Activated CD8-positive, alpha-beta memory T cell treated with anti-CD3 and anti-CD28 coated beads, Interleukin-2, amount 10 ng/mL, durations not matched to agents 7 days and 5 days (primary cell): ENCODE measurements around the gene PCDH9. TPM values are rescaled to one million over a fixed set of nuclear protein-coding genes. Genes with fewer than 3 reads are reported as not detected.
"Not testable (repeated sequence)": the region's sequence is repeated elsewhere in the genome, so short reads cannot be mapped to it uniquely, and the experiment has no call there.

ENCODE experiments used
- ATAC-seq: fragments of 150-1000 bp; cut with Tn5 transposase; one replicate; pipeline ENCODE4 v1.10.0; 2021; ENCODE audit warnings: moderate library complexity
- CTCF ChIA-PET: fragments of 350-600 bp; sonication (Branson Sonifier 250); formaldehyde crosslinking; loops from one replicate; lab custom pipeline; 2021; ENCODE audit warnings: antibody characterized with exemption; lab: Charles Lee
- DNase-seq: peaks from one replicate; pipeline ENCODE4 v3.0.0-alpha.2; 2020
- H3K27ac Mint-ChIP-seq: one replicate; pipeline ENCODE4 v1.8.0; 2021; ENCODE audit warnings: mild to moderate bottlenecking, mixed read lengths
- H3K27me3 Mint-ChIP-seq: one replicate; pipeline ENCODE4 v1.8.0; 2021; ENCODE audit warnings: mixed read lengths
- H3K36me3 Mint-ChIP-seq: one replicate; pipeline ENCODE4 v1.8.0; 2021; ENCODE audit warnings: mild to moderate bottlenecking, mixed read lengths
- H3K4me1 Mint-ChIP-seq: one replicate; pipeline ENCODE4 v1.8.0; 2021; ENCODE audit warnings: mixed read lengths
- H3K4me3 Mint-ChIP-seq: one replicate; pipeline ENCODE4 v1.8.0; 2021; ENCODE audit warnings: mild to moderate bottlenecking, moderate library complexity, mixed read lengths
- H3K9me3 Mint-ChIP-seq: one replicate; pipeline ENCODE4 v1.8.0; 2022; ENCODE audit warnings: low read depth, mixed read lengths
- total RNA-seq, 2 experiments: library from RNA; stranded (reverse); gene quantifications; one replicate each; pipeline ENCODE4 v1.2.3, GENCODE V29; 2021

PCDH9 gene
- total RNA-seq, 2 experiments from 2014 or later, result 0.14 to 0.15 TPM

DNA sequence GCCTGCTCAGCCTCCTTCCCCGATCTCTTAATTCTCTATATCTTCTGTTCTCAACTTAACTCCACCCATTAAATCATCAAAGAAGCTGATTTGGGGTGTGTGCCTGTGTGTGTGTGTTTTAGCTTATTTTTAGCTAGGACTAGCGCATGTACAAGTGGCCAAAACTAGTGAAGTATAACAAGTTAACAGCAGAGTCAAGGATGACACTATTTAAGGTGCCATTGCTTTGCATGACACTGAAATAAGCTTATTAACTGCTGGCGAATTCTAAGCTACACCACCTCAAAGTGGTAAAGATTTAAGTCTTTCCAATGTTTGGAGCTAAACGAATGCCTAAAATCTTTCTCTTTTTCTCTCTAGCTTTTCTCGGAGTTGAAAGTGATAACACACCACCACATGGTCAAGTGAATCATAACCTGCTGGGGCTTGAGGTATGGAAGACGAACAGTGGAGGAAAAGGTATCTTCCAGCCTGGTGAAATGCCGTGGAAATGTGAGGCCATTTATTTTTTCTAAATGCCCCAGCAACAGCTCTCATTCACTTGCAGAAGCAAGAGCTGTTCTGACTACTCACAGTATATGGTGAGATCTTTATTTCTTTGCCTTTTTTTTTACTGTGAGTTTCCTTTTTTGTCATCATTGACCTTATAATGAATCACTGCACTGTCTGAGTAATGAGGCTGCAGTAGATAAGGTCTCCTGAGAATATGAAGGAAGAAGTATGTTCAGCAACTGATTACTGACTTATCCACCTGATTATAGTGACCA is 570.3 kb downstream of the PCDH9 start:
- CTCF ChIA-PET, result no interaction called here
- no peak for DNase-seq
- H3K4me1 Mint-ChIP-seq, result no peaks in the 10 kb centered on the region
- H3K4me3 Mint-ChIP-seq, result no peak overlapping the region
- H3K9me3 Mint-ChIP-seq, result peaks cover 4% of the 10 kb centered on the region
- no peak overlapping the region for H3K27ac Mint-ChIP-seq
- no peak for ATAC-seq
- no peaks in the 10 kb centered on the region for H3K27me3 Mint-ChIP-seq
- H3K36me3 Mint-ChIP-seq, result no peaks in the 10 kb centered on the region

DNA sequence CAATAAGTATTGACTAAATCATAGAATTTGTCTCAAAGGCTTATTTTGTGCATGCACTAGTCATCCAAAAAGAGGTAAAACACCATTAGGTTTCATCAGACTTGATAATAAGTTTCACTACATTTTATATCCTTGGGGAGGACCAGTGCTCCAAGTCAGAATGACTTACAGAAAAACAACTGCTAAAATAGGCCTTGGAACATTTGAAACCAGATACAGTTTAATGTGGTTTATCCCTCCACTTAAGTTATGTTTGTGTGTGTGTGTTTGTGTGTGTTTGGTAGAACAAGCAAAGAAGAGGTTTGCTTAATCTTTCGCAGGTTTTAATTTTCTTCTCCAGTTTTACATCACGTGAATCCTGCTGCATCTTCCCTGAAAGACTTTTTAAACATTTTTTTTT is 570.9 kb downstream of the PCDH9 start:
- CTCF ChIA-PET, result no interaction called here
- no peak overlapping the region for H3K4me3 Mint-ChIP-seq
- peaks cover 4% of the 10 kb centered on the region for H3K9me3 Mint-ChIP-seq
- DNase-seq, result no peak
- no peaks in the 10 kb centered on the region for H3K27me3 Mint-ChIP-seq
- H3K4me1 Mint-ChIP-seq, result no peaks in the 10 kb centered on the region
- H3K36me3 Mint-ChIP-seq, result no peaks in the 10 kb centered on the region
- H3K27ac Mint-ChIP-seq, result no peak overlapping the region
- ATAC-seq, result no peak

GRCh38 chr13:66657165-66657881 is 572.8 kb downstream of the PCDH9 start:
- H3K27me3 Mint-ChIP-seq, result no peaks in the 10 kb centered on the region
- no peak for DNase-seq
- no peaks in the 10 kb centered on the region for H3K36me3 Mint-ChIP-seq
- no peak overlapping the region for H3K27ac Mint-ChIP-seq
- CTCF ChIA-PET, result no interaction called here
- H3K4me3 Mint-ChIP-seq, result no peak overlapping the region
- H3K9me3 Mint-ChIP-seq, result peaks cover 2% of the 10 kb centered on the region
- H3K4me1 Mint-ChIP-seq, result no peaks in the 10 kb centered on the region
- no peak for ATAC-seq

DNA sequence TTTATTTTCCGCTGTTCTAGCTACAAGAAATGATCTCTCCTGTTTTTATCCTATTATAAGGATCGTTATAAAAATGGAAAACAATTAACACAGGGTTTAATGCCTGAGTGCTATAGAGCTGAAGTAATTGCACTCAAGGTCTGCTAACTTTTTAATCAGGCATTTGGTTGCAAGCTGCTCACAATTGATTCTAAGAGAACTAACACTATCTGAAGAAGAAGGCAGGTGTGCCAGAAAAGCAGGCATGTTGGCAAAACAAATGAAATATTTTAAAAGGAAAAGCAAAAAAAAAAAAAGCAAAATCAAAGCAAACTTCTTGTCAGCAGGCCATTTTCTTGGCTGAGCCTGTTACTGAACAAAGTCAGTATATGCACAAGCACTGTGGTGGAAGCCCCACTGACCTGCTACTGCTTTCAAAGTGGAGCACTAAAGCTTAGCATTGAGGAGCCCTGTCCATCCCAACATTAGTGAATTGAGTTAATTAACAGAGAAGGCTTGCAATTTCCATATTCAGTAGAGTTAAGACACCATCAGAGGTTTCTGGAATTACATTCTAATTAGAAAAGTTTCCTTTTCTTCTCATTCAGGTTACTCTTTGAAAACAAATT is 574.2 kb downstream of the PCDH9 start:
- Mint-ChIP-seq H3K4me3 (no peak overlapping the region), H3K36me3 (no peaks in the 10 kb centered on the region), H3K4me1 (no peaks in the 10 kb centered on the region), H3K27ac (no peak overlapping the region), H3K9me3 (peaks cover 3% of the 10 kb centered on the region), H3K27me3 (no peaks in the 10 kb centered on the region)
- ATAC-seq (no peak), DNase-seq (no peak)
- CTCF ChIA-PET, result no interaction called here

DNA sequence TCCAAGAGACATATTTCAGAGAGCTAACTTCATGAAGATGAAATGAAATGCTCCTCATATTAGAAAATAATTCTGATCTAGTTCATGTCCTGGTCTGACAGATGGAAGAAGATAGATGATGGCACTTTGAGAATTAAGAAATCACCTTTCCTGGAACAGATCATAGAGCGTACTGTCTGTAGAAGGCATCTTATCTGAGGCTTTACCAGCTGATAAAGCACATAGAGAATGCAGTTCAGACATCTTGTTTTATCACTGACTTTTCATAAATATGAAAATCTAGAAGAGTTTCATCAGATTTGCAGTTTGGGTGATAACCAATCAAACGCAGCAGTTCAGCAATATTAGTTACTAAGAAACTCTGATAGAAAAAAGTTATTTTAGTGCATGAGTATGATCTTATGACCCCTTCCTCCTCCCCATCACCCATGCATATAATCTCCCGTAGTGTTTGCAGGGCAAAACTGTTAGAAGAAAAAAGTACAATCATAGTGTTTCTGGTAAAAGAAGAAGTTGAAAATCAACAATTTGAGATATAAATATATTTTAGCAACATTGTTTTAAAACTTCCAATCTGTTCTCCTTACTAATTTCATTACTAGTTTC is 585.2 kb downstream of the PCDH9 start:
- ATAC-seq, result no peak
- Mint-ChIP-seq H3K27me3 (no peaks in the 10 kb centered on the region), H3K36me3 (no peaks in the 10 kb centered on the region), H3K9me3 (peaks cover 4% of the 10 kb centered on the region), H3K4me3 (no peak overlapping the region), H3K4me1 (no peaks in the 10 kb centered on the region), H3K27ac (no peak overlapping the region)
- CTCF ChIA-PET, result no interaction called here
- DNase-seq, result no peak

DNA sequence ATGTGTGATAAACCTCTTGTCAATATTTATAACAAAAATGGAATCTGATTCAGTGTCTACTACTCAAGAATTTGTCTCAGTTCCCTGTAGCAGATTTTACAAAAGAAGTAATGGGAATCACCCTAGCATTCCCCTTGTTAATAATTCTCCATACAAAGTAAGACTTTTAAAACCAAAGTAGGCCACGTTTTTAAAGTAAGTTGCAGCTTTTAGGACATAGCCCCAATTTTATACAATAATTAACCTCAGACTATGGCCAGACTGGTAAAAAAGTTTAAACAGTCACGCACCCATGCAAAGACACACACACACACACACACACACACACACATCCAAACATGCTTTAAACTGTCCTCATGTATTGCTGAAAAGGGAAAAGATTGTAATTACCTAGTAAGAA is 589.9 kb downstream of the PCDH9 start:
- CTCF ChIA-PET, result no interaction called here
- H3K4me1 Mint-ChIP-seq, result no peaks in the 10 kb centered on the region
- no peaks in the 10 kb centered on the region for H3K36me3 Mint-ChIP-seq
- H3K27ac Mint-ChIP-seq, result no peak overlapping the region
- no peaks in the 10 kb centered on the region for H3K27me3 Mint-ChIP-seq
- no peak for ATAC-seq
- no peak for DNase-seq
- H3K9me3 Mint-ChIP-seq, result peaks cover 2% of the 10 kb centered on the region
- no peak overlapping the region for H3K4me3 Mint-ChIP-seq

GRCh38 chr13:66639044-66639443 is 591.1 kb downstream of the PCDH9 start:
- no peak overlapping the region for H3K27ac Mint-ChIP-seq
- no peaks in the 10 kb centered on the region for H3K4me1 Mint-ChIP-seq
- no peak for ATAC-seq
- H3K9me3 Mint-ChIP-seq, result peaks cover 2% of the 10 kb centered on the region
- no peak for DNase-seq
- CTCF ChIA-PET, result no interaction called here
- no peak overlapping the region for H3K4me3 Mint-ChIP-seq
- no peaks in the 10 kb centered on the region for H3K27me3 Mint-ChIP-seq
- no peaks in the 10 kb centered on the region for H3K36me3 Mint-ChIP-seq

DNA sequence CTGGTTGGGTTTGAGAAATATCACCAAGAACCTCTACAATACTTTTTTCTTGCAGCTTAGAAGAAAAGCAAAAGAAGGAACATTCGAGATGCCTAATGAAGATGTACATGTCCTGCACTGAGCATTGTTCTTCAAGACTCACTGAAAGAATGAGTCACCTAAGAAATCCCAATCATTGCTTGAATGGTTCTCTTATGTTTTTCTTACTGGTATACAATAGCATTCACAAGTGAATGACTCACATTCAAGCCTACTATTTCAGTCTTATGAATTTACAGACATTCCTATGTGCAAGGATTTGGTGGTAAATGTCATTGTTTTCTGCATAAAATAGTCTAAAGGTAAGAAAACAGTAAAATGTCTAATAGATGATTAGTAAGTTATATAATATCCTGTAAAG is 594.6 kb downstream of the PCDH9 start:
- Mint-ChIP-seq H3K4me3 (no peak overlapping the region), H3K27ac (no peak overlapping the region), H3K4me1 (no peaks in the 10 kb centered on the region), H3K36me3 (no peaks in the 10 kb centered on the region), H3K27me3 (no peaks in the 10 kb centered on the region), H3K9me3 (peaks cover 2% of the 10 kb centered on the region)
- DNase-seq (no peak), ATAC-seq (no peak)
- CTCF ChIA-PET, result no interaction called here

- H3K4me1 Mint-ChIP-seq, result no peaks in the 10 kb centered on the region
- H3K27me3 Mint-ChIP-seq, result no peaks in the 10 kb centered on the region
- DNase-seq (no peak), ATAC-seq (no peak)
- H3K27ac Mint-ChIP-seq, result no peak overlapping the region
- H3K4me3 Mint-ChIP-seq, result no peak overlapping the region
- peaks cover 2% of the 10 kb centered on the region for H3K9me3 Mint-ChIP-seq
- no peaks in the 10 kb centered on the region for H3K36me3 Mint-ChIP-seq
- CTCF ChIA-PET, result no interaction called here
Observed at GRCh38 chr13:66634384-66634783, 595.8 kb downstream of the PCDH9 start.

GRCh38 chr13:66627512-66627911 is 602.6 kb downstream of the PCDH9 start:
- no peak for DNase-seq
- Mint-ChIP-seq H3K4me3 (no peak overlapping the region), H3K9me3 (peaks cover 3% of the 10 kb centered on the region), H3K36me3 (no peaks in the 10 kb centered on the region), H3K27ac (no peak overlapping the region), H3K27me3 (no peaks in the 10 kb centered on the region), H3K4me1 (no peaks in the 10 kb centered on the region)
- no peak for ATAC-seq
- CTCF ChIA-PET, result no interaction called here

GRCh38 chr13:66624302-66624701 is 605.8 kb downstream of the PCDH9 start:
- H3K4me3 Mint-ChIP-seq, result no peak overlapping the region

DNA sequence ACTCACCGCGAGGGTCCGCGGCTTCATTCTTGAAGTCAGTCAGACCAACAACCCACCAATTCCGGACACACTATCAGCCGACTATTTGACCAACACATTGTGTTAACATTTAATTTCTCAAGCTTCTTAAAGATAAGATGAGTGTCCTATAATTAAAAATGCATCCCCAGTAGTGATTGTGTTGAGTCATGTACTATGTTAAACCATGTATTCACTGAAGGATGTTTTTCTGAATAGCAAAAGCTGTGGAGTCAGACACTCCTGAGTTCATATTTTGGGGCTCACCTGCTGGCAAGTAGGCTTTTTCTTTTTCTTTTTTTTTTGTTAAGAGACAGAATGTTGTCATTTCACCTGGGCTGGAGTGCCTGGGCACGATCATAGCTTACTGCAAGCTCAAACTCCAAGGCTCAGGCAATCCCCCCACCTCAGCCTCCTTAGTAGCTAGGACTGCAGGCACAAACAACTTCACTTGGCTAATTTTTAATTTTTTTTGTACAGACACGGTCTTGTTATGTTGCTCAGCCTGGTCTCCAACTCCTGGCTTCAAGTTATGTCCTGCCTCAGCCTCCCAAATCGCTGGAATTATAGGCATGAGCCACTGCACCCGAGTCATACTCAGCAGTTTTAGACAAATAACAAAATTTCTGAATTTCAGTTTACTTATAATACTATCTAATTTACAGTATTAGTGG is 606.9 kb downstream of the PCDH9 start:
- Mint-ChIP-seq H3K27ac (no peak overlapping the region), H3K4me3 (no peak overlapping the region), H3K9me3 (peaks cover 3% of the 10 kb centered on the region), H3K36me3 (no peaks in the 10 kb centered on the region), H3K4me1 (no peaks in the 10 kb centered on the region), H3K27me3 (no peaks in the 10 kb centered on the region)
- DNase-seq, result no peak
- ATAC-seq, result no peak
- CTCF ChIA-PET, result interaction anchor here (0.7 kb wide), 1 partner anchor 994 kb away, joined by 3 read pairs; no protein-coding TSS in a partner anchor

More at GRCh38 chr13:66624302-66624701, 605.8 kb downstream of the PCDH9 start:
- CTCF ChIA-PET, result no interaction called here
- H3K27ac Mint-ChIP-seq, result no peak overlapping the region
- H3K9me3 Mint-ChIP-seq, result peaks cover 3% of the 10 kb centered on the region
- no peaks in the 10 kb centered on the region for H3K27me3 Mint-ChIP-seq
- no peaks in the 10 kb centered on the region for H3K4me1 Mint-ChIP-seq
- ATAC-seq, result no peak
- H3K36me3 Mint-ChIP-seq, result no peaks in the 10 kb centered on the region
- DNase-seq, result no peak

DNA sequence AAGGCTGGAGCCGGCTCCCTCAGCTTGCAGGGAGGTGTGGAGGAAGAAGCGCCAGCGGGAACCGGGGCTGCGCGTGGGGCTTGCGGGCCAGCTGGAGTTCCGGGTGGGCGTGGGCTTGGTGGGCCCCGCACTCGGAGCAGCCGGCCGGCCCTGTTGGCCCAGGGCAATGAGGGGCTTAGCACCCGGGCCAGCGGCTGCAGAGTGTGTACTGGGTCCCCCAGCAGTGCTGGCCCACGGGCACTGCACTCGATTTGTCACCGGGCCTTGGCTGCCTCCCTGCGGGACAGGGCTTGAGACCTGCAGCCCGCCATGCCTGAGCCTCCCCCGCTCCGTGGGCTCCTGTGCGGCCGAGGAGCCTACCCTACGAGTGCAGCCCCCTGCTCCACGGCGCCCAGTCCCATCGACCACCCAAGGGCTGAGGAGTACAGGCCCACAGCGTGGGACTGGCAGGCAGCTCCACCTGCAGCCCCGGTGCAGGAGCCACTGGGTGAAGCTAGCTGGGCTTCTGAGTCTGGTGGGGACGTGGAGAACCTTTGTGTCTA is 608.2 kb downstream of the PCDH9 start:
- H3K4me3 Mint-ChIP-seq, CTCF ChIA-PET, DNase-seq, ATAC-seq, H3K36me3 Mint-ChIP-seq, H3K27me3 Mint-ChIP-seq, H3K27ac Mint-ChIP-seq, H3K4me1 Mint-ChIP-seq, H3K9me3 Mint-ChIP-seq: not testable (repeated sequence)
